Measurements from ENCODE around the gene CAPS.
A peak's percentile ranks its signal among the peaks of the same experiment; 100 is the strongest.

CAPS gene

DNA sequence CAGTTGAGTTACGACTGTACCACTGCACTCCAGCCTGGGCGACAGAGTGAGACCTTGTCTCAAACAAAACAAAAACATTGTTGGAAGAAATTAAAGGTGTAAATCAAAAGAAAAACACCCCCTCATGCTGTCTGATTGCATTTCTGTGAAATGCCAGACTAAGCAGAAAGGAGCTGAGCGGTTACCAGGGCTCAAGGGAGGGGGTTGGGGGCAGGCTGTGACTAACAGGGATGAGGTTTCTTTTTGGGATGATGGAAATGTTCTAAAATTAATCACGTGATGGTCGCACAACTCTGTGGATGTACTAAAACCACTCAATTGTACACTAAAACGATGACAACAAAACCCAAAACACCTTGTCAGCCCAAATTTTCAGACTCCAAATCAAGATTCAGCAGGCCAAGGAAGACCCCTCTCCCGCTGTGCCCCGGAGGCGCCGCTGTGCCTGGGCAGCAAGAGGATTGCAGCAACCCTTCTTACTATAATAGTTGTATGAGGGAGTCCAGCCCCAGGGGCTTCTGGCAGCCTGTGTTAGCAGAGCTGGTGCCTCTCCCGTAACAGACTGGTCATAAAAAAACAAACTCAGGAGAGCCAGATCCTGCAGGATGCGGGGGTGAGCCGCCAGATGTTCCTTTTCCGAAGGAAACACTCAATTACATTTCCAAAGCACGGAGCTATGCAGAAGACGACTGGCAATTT is 20.9 kb downstream of the CAPS start:
- DNase-seq (ENCODE audit: low read depth), result no peak

DNA sequence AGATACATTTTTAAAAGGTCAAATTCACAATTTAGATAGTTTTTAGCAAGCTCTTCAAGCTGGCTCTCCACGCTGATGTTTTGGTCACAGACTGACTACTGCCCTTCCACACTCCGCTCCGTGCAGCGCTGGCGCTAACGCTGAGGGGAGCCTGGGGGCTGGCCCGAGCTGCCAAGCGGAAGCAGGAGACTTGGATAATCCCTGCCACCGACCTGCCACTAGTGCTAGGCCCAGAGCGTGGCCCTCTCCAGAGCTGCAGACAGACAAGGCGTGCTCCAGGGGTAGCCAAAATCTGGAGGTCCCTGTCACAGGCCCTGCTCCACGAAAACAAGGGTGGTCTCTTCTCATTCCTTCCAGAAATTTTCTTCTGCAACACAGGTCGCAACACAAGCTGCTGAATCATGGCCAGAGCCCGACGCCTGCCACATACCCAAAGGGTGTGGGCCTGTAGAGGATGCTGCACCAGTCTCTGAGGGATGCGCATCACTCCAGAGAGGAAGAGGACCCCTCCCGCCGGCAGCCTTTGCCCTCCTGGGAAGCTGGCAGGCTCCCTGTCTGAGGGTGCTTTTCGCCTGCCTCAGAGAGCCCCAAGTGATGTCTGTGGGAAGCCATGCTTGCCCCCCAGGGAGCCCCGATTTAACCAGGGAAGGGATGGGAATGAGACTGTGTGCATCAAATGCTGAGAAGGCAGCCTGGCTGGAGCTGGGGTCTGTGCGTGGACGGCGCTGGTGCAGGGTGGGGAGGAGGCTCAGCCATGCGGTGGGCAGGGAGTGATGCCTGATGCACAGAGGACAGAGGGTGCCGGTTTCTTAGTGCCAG is 21.6 kb downstream of the CAPS start:
- DNase-seq (ENCODE audit: low read depth), result no peak

- DNase-seq (ENCODE audit: low read depth), result no peak
Observed at GRCh38 chr19:5936292-5936592, 22.2 kb downstream of the CAPS start.

GRCh38 chr19:5937550-5937949 is 23.5 kb downstream of the CAPS start:
- no peak for DNase-seq (ENCODE audit: low read depth)

- no peak for DNase-seq (ENCODE audit: low read depth)
Observed at GRCh38 chr19:5940260-5941208, 26.5 kb downstream of the CAPS start.

- DNase-seq (ENCODE audit: low read depth), result no peak
Observed at GRCh38 chr19:5941673-5942072, 27.6 kb downstream of the CAPS start.

GRCh38 chr19:5943045-5943444 is 29.0 kb downstream of the CAPS start:
- no peak for DNase-seq (ENCODE audit: low read depth)

DNA sequence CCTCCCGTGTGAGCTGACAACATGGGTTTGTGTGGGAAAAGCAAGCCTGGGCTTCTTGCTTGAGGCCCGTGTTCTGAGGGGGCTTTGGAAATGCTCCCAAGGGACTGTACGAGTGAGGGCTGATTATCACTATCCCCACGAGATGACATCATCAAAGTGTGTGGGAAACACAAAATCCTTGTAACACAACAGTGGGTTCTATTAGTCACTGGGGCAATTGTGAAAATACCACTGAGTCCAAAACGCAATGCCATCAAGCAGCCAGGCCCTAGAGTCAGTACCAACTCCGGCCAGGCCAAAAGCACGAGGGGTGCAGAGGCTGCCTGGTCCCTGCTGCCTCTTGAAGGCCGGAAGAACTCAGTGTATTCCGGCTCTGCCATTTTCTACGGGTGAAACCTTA is 29.6 kb downstream of the CAPS start:
- no peak for DNase-seq (ENCODE audit: low read depth)

GRCh38 chr19:5947435-5947834 is 33.4 kb downstream of the CAPS start:
- DNase-seq (ENCODE audit: low read depth), result no peak

GRCh38 chr19:5948752-5949564 is 34.9 kb downstream of the CAPS start:
- DNase-seq (ENCODE audit: low read depth), result no peak

GRCh38 chr19:5949792-5950305 is 35.8 kb downstream of the CAPS start:
- DNase-seq (ENCODE audit: low read depth), result peak; percentile 14

- DNase-seq (ENCODE audit: low read depth), result no peak
Observed at GRCh38 chr19:5950741-5951140, 36.7 kb downstream of the CAPS start.

DNA sequence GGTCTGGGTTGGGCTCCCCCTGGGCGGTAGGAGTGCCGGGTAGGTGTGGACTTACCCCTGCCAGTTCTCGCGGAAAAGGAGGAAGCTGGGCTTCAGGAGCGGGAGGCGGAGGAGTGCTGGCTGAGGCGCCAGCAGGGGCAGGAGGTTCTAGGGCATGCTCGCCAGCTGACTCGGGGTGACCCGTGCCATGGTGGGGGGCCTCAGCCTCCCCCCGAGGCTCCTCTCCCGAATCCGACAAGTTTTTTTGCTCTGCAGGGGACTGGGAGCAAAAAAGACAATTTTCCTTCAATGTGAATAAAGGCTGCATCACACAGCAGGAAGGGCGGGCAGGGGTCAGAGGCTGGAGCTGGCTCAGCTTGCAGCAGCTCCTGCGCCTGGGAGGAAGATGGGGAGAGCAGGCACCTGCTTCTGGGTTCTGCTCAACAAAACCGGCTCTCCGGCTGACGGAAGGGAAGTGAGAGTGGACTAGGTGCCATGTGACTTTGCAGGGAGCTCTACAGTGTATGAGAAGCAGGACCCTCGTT is 37.3 kb downstream of the CAPS start:
- DNase-seq (ENCODE audit: low read depth), result no peak

DNA sequence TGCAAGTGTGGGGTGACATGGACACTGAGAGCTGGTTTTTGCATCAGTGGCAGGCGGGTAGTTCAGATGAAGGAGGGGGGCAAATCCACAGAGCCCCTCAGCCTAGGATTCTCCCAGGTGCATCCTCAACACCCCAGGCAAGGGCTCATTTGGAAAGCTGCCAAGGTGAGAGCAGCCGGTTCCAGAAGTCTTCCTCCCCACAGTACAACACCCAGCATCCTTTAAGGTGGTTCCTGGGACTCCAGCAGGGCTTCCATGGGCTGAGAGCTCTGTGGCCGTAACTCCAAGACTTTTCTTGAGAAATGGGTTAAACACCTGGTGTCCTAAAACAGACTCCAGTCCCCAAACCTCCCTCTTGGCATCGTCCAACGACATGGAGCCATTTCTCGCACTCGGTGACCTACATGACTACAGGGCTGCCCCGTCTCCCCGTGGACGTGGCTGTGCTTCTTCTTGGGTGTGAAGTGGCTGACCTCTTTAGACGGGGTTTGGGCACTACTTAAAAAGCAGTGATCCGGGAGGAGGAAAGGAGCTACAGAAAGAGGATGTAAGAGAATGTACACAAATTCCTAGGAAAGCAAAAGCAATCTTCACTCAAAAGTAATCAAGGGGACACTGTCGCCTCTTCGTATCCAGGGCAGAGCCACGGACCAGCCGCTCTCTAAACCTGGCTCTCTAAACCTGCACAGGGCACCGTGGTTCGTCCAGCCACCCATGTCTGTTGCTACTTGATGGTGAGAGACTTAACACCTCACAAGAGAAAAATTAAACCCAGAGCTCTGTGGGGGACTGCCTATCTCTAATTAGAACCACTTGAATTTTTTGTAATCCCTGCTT is 38.4 kb downstream of the CAPS start:
- DNase-seq (ENCODE audit: low read depth), result no peak

DNA sequence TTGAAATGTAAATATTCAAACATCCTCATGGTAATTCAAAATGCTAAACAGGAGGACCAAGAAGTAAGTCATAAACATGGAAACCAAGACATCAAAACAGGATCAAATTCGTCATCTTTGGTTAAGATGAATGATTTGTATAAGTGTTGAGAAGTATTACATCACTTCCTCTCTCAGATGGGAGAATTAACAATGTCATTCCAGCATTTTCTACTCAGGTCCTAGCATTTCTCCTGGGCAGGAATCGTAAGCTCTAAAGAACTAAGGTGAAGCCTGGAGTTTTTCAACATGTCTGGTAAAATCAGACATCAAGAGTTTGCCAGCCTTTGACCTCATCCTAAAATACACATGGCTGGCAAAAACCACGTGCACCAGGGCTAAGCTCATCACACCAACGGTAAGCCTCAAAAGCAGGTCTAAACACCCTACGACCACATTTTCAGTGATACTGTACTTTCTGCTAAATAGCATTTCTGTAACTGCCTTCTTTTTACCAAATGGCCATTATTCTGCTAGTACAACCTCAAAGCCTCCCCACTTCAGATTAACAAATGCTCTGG is 39.1 kb downstream of the CAPS start:
- no peak for DNase-seq (ENCODE audit: low read depth)

GRCh38 chr19:5953680-5954213 is 39.7 kb downstream of the CAPS start:
- peak; percentile 4 for DNase-seq (ENCODE audit: low read depth)

DNA sequence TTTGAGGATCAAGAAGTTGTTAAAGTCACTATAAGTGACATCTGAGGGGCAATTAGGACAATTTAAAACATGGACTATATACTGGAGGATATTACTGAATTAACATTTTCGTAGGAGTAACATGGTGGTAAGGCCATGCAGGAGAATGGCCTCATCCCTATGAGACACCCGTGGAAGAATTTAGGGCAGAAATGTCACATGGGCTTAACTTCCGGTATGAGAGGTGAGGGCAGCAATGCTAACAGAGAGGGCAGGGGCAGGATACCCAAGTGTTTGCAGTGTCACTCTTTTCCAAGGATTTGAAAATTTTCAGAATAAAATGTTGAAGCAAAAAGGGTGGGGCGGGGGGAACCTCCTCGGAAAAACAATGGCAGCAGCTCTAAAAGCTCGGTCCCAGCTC is 40.2 kb downstream of the CAPS start:
- no peak for DNase-seq (ENCODE audit: low read depth)

DNA sequence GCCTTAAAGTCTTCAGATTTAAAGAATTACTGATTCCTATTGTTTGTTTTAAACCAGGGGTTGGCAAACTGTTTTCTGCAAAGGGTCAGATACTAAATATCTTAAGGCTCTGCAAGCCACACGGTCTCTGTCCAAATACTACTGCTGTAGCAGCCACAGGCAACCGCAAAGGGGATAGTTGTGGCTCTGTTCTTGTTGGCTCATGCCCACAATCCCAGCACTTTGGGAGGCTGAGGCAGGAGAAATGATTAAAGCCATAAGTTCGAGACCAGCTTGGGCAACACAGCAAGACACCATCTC is 41.5 kb downstream of the CAPS start:
- DNase-seq (ENCODE audit: low read depth), result no peak

DNA sequence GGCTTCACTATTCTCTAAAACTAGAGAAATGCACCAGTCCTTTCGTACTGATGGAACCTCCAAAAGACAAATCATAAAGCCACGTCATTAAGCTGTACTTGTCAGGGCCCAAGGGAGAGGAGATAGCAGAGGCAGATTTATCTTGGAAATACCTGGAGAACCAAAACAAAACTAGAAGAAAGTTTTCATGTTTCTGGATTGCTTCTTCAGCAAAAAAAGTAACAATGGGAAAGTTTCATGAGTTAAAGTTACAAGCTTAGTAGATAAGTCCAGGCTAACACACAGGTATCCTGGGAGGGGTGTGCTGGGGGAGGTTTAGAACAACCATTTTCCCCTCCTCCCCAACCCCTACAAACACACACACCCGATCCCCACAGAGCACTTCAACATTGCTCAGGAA is 42.3 kb downstream of the CAPS start:
- DNase-seq (ENCODE audit: low read depth), result no peak

DNA sequence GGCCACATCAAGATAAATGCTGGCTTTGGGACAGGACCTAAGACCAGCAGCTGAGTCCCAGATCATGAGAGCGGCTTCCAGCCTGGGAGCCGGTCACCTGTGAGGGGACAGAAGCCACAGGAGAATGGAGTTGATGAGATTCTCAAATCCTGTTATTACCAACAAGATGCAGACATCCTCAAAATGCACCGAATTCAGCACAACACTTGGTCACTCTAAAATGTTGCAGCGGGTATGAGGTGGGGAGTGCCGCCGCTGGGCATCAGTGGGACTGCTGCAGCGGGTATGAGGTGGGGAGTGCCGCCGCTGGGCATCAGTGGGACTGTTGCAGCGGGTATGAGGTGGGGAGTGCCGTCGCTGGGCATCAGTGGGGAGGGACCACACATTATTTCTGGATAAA is 42.7 kb downstream of the CAPS start:
- DNase-seq (ENCODE audit: low read depth), result no peak

Data from stimulated activated CD8-positive, alpha-beta memory T cell treated with anti-CD3 and anti-CD28 coated beads, Interleukin-15, amount 100 ng/mL, for 1 hour (primary cell).